AG04450 (cell line): Measurements from ENCODE around the gene CFAP157. TPM values are rescaled to one million over a fixed set of nuclear protein-coding genes. Genes with fewer than 3 reads are reported as not detected.

Source experiments
- CTCF ChIA-PET: fragments of 300-600, 350-600 bp; formaldehyde crosslinking; extraction: SDS; loops from one replicate; lab custom pipeline; 2022; ENCODE audit warnings: antibody characterized with exemption, inconsistent platforms; lab: Charles Lee
- POLR2A ChIA-PET: fragments of 350-600 bp; formaldehyde crosslinking; extraction: SDS; loops from one replicate; lab custom pipeline; 2021; ENCODE audit warnings: antibody characterized with exemption, inconsistent platforms; lab: Yijun Ruan, JAX
- DNase-seq: peaks from one replicate; pipeline ENCODE4 v3.0.0-alpha.2; 2011; ENCODE audit warnings: low read depth, low spot score
- H3K27ac ChIP-seq: one replicate; pipeline ENCODE4 v1.5.1; 2012; ENCODE audit warnings: low read depth, low read length, control low read depth
- H3K27me3 ChIP-seq: one replicate; pipeline ENCODE4 v1.6.0; 2012; ENCODE audit warnings: low read length; ENCODE audit not compliant: control insufficient read depth, insufficient read depth
- H3K4me3 ChIP-seq: 2 replicates; pipeline ENCODE4 v1.5.1; 2011; ENCODE audit warnings: mild to moderate bottlenecking, low read depth, low read length, control low read depth
- H3K9me3 ChIP-seq: 2 replicates; pipeline ENCODE4 v1.5.1; 2012; ENCODE audit warnings: low read length; ENCODE audit not compliant: control insufficient read depth, insufficient read depth
- CTCF ChIP-seq: IDR thresholded peaks from 2 replicates; pipeline ENCODE4 v1.5.1; 2011; ENCODE audit warnings: low read depth, low read length, control low read depth, inconsistent platforms
- polyA plus RNA-seq: library from polyadenylated mRNA; depleted of rRNA; stranded (reverse); fragments of >200 nt; gene quantifications from 2 replicates; pipeline ENCODE4 v1.2.3, GENCODE V29; 2011

Gene CFAP157
- polyA plus RNA-seq, 1 experiment: not detected

GRCh38 chr9:127734747-127735529, 28.1 kb downstream of the CFAP157 start, which contains the start of gene TOR2A:
TOR2A (minus strand) TSS chr9:127735294; CDS start chr9:127735270, 24 bp downstream.
- peak; percentile 91 for DNase-seq
- Histone ChIP-seq H3K27me3 (no peaks in the 10 kb centered on the region), H3K27ac (peak within 1 kb of the TSS; percentile 21), H3K4me3 (peak within 1 kb of the TSS; percentile 72), H3K9me3 (no peaks in the 10 kb centered on the region)
- TF ChIP-seq CTCF: peak; percentile 90
- CTCF ChIA-PET: interaction anchor here (0.6 to 2.4 kb wide), 71 partner anchors 9 to 459 kb away, joined by 3 to 62 read pairs (median 5); partner anchors contain the start of genes ENG, PTRH1, SH2D3C and ST6GALNAC4
- POLR2A ChIA-PET: interaction anchor here (0.5 to 1.5 kb wide), 12 partner anchors 12 to 376 kb away, joined by 3 to 9 read pairs (median 4); partner anchors contain the start of genes CDK9, PTRH1, ST6GALNAC4 and STXBP1

- DNase-seq: no peak
- TF ChIP-seq CTCF: no peak
- no peaks in the 10 kb centered on the region for H3K27me3 ChIP-seq
- H3K9me3 ChIP-seq: no peaks in the 10 kb centered on the region
- H3K4me3 ChIP-seq: no peak overlapping the region
- ChIA-PET POLR2A (interaction anchor here (1.4 to 1.5 kb wide), 3 partner anchors 20 to 146 kb away, joined by 4 to 9 read pairs (median 5); partner anchors contain the start of genes CDK9, PTRH1 and TTC16), CTCF (interaction anchor here (0.6 to 2.4 kb wide), 25 partner anchors 12 to 272 kb away, joined by 3 to 62 read pairs (median 6); partner anchors contain the start of genes SH2D3C and ST6GALNAC4)
- no peak overlapping the region for H3K27ac ChIP-seq
Measured at GRCh38 chr9:127735530-127736185, 28.9 kb downstream of the CFAP157 start.

GRCh38 chr9:127738666-127739065, 31.9 kb downstream of the CFAP157 start:
- no peak for TF ChIP-seq CTCF
- Histone ChIP-seq H3K27ac (no peak overlapping the region), H3K27me3 (no peaks in the 10 kb centered on the region), H3K9me3 (no peaks in the 10 kb centered on the region; the same call in 1 of the 2 replicates), H3K4me3 (no peak overlapping the region)
- ChIA-PET POLR2A (no interaction called here), CTCF (no interaction called here)
- no peak for DNase-seq

DNA sequence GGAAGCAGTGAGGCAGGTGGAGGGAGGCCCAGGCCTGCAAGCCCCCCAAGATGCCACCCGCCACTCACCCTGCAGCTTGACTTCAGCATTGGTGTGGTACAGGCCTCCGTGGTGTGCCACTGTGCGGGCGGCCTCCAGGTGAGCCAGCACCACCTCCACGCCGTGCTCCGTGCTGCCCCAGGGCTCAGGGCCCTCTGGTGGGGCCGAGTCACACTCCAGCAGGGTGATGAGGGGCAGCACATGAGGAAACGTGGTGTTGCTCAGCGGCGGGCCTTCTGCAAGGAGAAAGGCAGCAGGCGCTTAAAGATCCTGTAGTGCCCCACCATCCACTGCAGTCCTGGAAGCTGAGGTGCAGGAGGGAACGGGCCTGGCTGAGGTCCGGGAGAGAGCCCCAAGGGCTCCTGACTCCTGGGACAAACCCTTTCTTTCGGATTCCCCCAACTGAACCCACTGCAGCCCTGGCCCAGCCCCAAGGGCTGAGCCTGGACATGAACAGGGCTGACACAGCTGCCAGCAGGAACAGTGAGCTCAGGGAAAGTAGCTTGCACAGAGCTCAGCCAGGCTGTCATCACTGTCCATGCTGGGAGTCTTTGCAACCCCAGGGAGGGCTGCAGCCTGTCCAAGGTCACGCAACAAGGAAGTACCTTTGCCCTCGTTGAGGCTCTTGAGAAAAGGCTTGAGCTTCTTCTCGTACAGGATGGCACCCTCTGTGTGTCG, 33.0 kb downstream of the CFAP157 start:
- TF ChIP-seq CTCF: no peak
- POLR2A ChIA-PET: no interaction called here
- CTCF ChIA-PET: interaction anchor here (0.8 to 1.4 kb wide), 3 partner anchors 45 to 182 kb away, joined by 4 to 6 read pairs (median 5); no protein-coding TSS in a partner anchor
- H3K4me3 ChIP-seq: no peak overlapping the region
- no peaks in the 10 kb centered on the region for H3K27me3 ChIP-seq
- H3K27ac ChIP-seq: no peak overlapping the region
- H3K9me3 ChIP-seq: no peaks in the 10 kb centered on the region; the same call in 1 of the 2 replicates
- no peak for DNase-seq
